ENCODE measurements around the gene DPH1. TPM values are rescaled to one million over a fixed set of nuclear protein-coding genes. Genes with fewer than 3 reads are reported as not detected.

DPH1 gene
- total RNA-seq, 5 donors from 2014 or later (not counting 1 experiment from before 2014, with no cell fraction given), result 84.6 to 116 (median 94.2) TPM

- Mint-ChIP-seq H3K9me3 (no peaks in the 10 kb centered on the region), H3K27me3 (peaks cover 1 to 8% of the 10 kb centered on the region in 2 donors), H3K4me1 (peaks cover 8 to 25% (median 20%) of the 10 kb centered on the region in 3 donors), H3K4me3 (no peak overlapping the region), H3K27ac (peak overlapping the region; percentile 16 to 31), H3K36me3 (peaks cover 81% of the 10 kb centered on the region)
- peak; percentile 33 to 58 (median 46) for ATAC-seq (replicated peaks in 1 of 4)
- Histone ChIP-seq H3K9me3 (no peaks in the 10 kb centered on the region), H3K27me3 (replicated peaks in 1 of 2; ENCODE audit: control insufficient read depth in 2 of 2, extremely low read depth in 1 of 2, insufficient read depth in 2 of 2, low read length in 1 of 2) (peaks cover 0 to 31% of the 10 kb centered on the region in 2 experiments), H3K4me1 (ENCODE audit: control insufficient read depth in 1 of 2, extremely low read depth in 1 of 2, insufficient read depth in 2 of 2, low read length in 2 of 2) (peaks cover 0 to 42% of the 10 kb centered on the region in 2 experiments), H3K36me3 (ENCODE audit: control insufficient read depth in 2 of 2, extremely low read depth in 1 of 2, insufficient read depth in 1 of 2, low read length in 1 of 2) (peaks cover 18 to 58% of the 10 kb centered on the region in 2 donors), H3K27ac (ENCODE audit: low read length) (peak overlapping the region; percentile 19), H3K4me3 (ENCODE audit: control insufficient read depth in 1 of 2, extremely low read depth in 1 of 2, low read length in 1 of 2) (no peak overlapping the region)
- POLR2A ChIA-PET, result no interaction called here
- WGBS (ENCODE audit: insufficient coverage), result 96% methylated on average over 17 of the region's 24 CpGs
- CTCF ChIA-PET, result no interaction called here
- peak in 14 of 35 experiments; percentile 36 to 58 (median 43) for DNase-seq
These were observed 35.2 kb downstream of the DPH1 start for GRCh38 chr17:2064980-2065785.

- Histone ChIP-seq H3K27me3 (replicated peaks in 1 of 2; ENCODE audit: control insufficient read depth in 2 of 2, extremely low read depth in 1 of 2, insufficient read depth in 2 of 2, low read length in 1 of 2) (peaks cover 0 to 23% of the 10 kb centered on the region in 2 experiments), H3K4me3 (ENCODE audit: control insufficient read depth in 1 of 2, extremely low read depth in 1 of 2, low read length in 1 of 2) (no peak overlapping the region), H3K36me3 (ENCODE audit: control insufficient read depth in 2 of 2, extremely low read depth in 1 of 2, insufficient read depth in 1 of 2, low read length in 1 of 2) (peaks cover 20 to 56% of the 10 kb centered on the region in 2 donors), H3K4me1 (ENCODE audit: control insufficient read depth in 1 of 2, extremely low read depth in 1 of 2, insufficient read depth in 2 of 2, low read length in 2 of 2) (peaks cover 0 to 50% of the 10 kb centered on the region in 2 experiments), H3K27ac (ENCODE audit: low read length) (no peak overlapping the region), H3K9me3 (no peaks in the 10 kb centered on the region)
- POLR2A ChIA-PET, result no interaction called here
- H3K36me3 Mint-ChIP-seq, result peaks cover 77% of the 10 kb centered on the region
- CTCF ChIA-PET, result no interaction called here
- H3K27ac Mint-ChIP-seq, result no peak overlapping the region
- peaks cover 0 to 7% of the 10 kb centered on the region in 2 donors for H3K27me3 Mint-ChIP-seq
- DNase-seq (no peak), ATAC-seq (replicated peaks in 1 of 4) (no peak)
- 100% methylated on average over 1 of the region's 10 CpGs for WGBS (ENCODE audit: insufficient coverage)
- H3K9me3 Mint-ChIP-seq, result no peaks in the 10 kb centered on the region
- no peak overlapping the region for H3K4me3 Mint-ChIP-seq
- peaks cover 8 to 30% (median 26%) of the 10 kb centered on the region in 3 donors for H3K4me1 Mint-ChIP-seq
These were observed 36.0 kb downstream of the DPH1 start for GRCh38 chr17:2065949-2066400.

- Mint-ChIP-seq H3K36me3 (peaks cover 78% of the 10 kb centered on the region), H3K27ac (no peak overlapping the region), H3K4me1 (peaks cover 8 to 33% (median 31%) of the 10 kb centered on the region in 3 donors), H3K9me3 (no peaks in the 10 kb centered on the region), H3K27me3 (peaks cover 0 to 4% of the 10 kb centered on the region in 2 donors), H3K4me3 (no peak overlapping the region)
- DNase-seq (no peak), ATAC-seq (replicated peaks in 1 of 4) (no peak)
- no peak overlapping the region for H3K27ac ChIP-seq (ENCODE audit: low read length)
- CTCF ChIA-PET, result interaction anchor here in 1 of 2 donors (1.2 kb wide), 1 partner anchor 8 kb away, joined by 3 read pairs; no protein-coding TSS in a partner anchor
- H3K4me3 ChIP-seq (ENCODE audit: control insufficient read depth in 1 of 2, extremely low read depth in 1 of 2, low read length in 1 of 2), result no peak overlapping the region
- peaks cover 0 to 54% of the 10 kb centered on the region in 2 experiments for H3K4me1 ChIP-seq (ENCODE audit: control insufficient read depth in 1 of 2, extremely low read depth in 1 of 2, insufficient read depth in 2 of 2, low read length in 2 of 2)
- 92% methylated on average over 12 of the region's 14 CpGs for WGBS (ENCODE audit: insufficient coverage)
- H3K27me3 ChIP-seq (replicated peaks in 1 of 2; ENCODE audit: control insufficient read depth in 2 of 2, extremely low read depth in 1 of 2, insufficient read depth in 2 of 2, low read length in 1 of 2), result peaks cover 0 to 20% of the 10 kb centered on the region in 2 experiments
- POLR2A ChIA-PET, result no interaction called here
- H3K36me3 ChIP-seq (ENCODE audit: control insufficient read depth in 2 of 2, extremely low read depth in 1 of 2, insufficient read depth in 1 of 2, low read length in 1 of 2), result peaks cover 26 to 58% of the 10 kb centered on the region in 2 donors
- H3K9me3 ChIP-seq, result no peaks in the 10 kb centered on the region
These were observed 37.2 kb downstream of the DPH1 start for GRCh38 chr17:2067048-2067561.

GRCh38 chr17:2067608-2068024 is 37.7 kb downstream of the DPH1 start:
- H3K9me3 Mint-ChIP-seq, result no peaks in the 10 kb centered on the region
- peaks cover 0 to 2% of the 10 kb centered on the region in 2 donors for H3K27me3 Mint-ChIP-seq
- ATAC-seq (replicated peaks in 1 of 4) (no peak), DNase-seq (no peak)
- H3K27ac Mint-ChIP-seq, result peak overlapping the region in 1 of 2 donors; percentile 68
- peaks cover 78% of the 10 kb centered on the region for H3K36me3 Mint-ChIP-seq
- Histone ChIP-seq H3K4me1 (ENCODE audit: control insufficient read depth in 1 of 2, extremely low read depth in 1 of 2, insufficient read depth in 2 of 2, low read length in 2 of 2) (peaks cover 0 to 54% of the 10 kb centered on the region in 2 experiments), H3K9me3 (no peaks in the 10 kb centered on the region), H3K27me3 (replicated peaks in 1 of 2; ENCODE audit: control insufficient read depth in 2 of 2, extremely low read depth in 1 of 2, insufficient read depth in 2 of 2, low read length in 1 of 2) (peaks cover 0 to 20% of the 10 kb centered on the region in 2 experiments), H3K27ac (ENCODE audit: low read length) (no peak overlapping the region), H3K4me3 (ENCODE audit: control insufficient read depth in 1 of 2, extremely low read depth in 1 of 2, low read length in 1 of 2) (no peak overlapping the region), H3K36me3 (ENCODE audit: control insufficient read depth in 2 of 2, extremely low read depth in 1 of 2, insufficient read depth in 1 of 2, low read length in 1 of 2) (peaks cover 29 to 62% of the 10 kb centered on the region in 2 donors)
- 50% methylated on average over 2 of the region's 5 CpGs for WGBS (ENCODE audit: insufficient coverage)
- ChIA-PET CTCF (interaction anchor here in 1 of 2 donors (1.2 kb wide), 1 partner anchor 9 kb away, joined by 3 read pairs; no protein-coding TSS in a partner anchor), POLR2A (no interaction called here)
- H3K4me3 Mint-ChIP-seq, result no peak overlapping the region
- peaks cover 8 to 33% (median 31%) of the 10 kb centered on the region in 3 donors for H3K4me1 Mint-ChIP-seq

- Mint-ChIP-seq H3K27me3 (peaks cover 0 to 2% of the 10 kb centered on the region in 2 donors), H3K4me3 (no peak overlapping the region), H3K4me1 (peaks cover 8 to 33% (median 31%) of the 10 kb centered on the region in 3 donors), H3K36me3 (peaks cover 80% of the 10 kb centered on the region), H3K9me3 (no peaks in the 10 kb centered on the region), H3K27ac (peak overlapping the region in 1 of 2 donors; percentile 68)
- ChIA-PET POLR2A (no interaction called here), CTCF (no interaction called here)
- Histone ChIP-seq H3K9me3 (no peaks in the 10 kb centered on the region), H3K27me3 (replicated peaks in 1 of 2; ENCODE audit: control insufficient read depth in 2 of 2, extremely low read depth in 1 of 2, insufficient read depth in 2 of 2, low read length in 1 of 2) (peaks cover 0 to 17% of the 10 kb centered on the region in 2 experiments), H3K4me3 (ENCODE audit: control insufficient read depth in 1 of 2, extremely low read depth in 1 of 2, low read length in 1 of 2) (no peak overlapping the region), H3K4me1 (ENCODE audit: control insufficient read depth in 1 of 2, extremely low read depth in 1 of 2, insufficient read depth in 2 of 2, low read length in 2 of 2) (peaks cover 0 to 54% of the 10 kb centered on the region in 2 experiments), H3K36me3 (ENCODE audit: control insufficient read depth in 2 of 2, extremely low read depth in 1 of 2, insufficient read depth in 1 of 2, low read length in 1 of 2) (peaks cover 30 to 59% of the 10 kb centered on the region in 2 donors), H3K27ac (ENCODE audit: low read length) (no peak overlapping the region)
- DNase-seq (no peak), ATAC-seq (replicated peaks in 1 of 4) (no peak)
- WGBS (ENCODE audit: insufficient coverage), result 79% methylated on average over 5 of the region's 6 CpGs
These were observed 38.1 kb downstream of the DPH1 start for GRCh38 chr17:2068031-2068518.

GRCh38 chr17:2068519-2069051 is 38.6 kb downstream of the DPH1 start:
- H3K27ac ChIP-seq (ENCODE audit: low read length), result no peak overlapping the region
- Mint-ChIP-seq H3K4me3 (no peak overlapping the region), H3K27me3 (peaks cover 0 to 2% of the 10 kb centered on the region in 2 donors), H3K36me3 (peaks cover 75% of the 10 kb centered on the region), H3K4me1 (peaks cover 8 to 33% (median 31%) of the 10 kb centered on the region in 3 donors), H3K9me3 (no peaks in the 10 kb centered on the region), H3K27ac (peak overlapping the region in 1 of 2 donors; percentile 39)
- peaks cover 0 to 54% of the 10 kb centered on the region in 2 experiments for H3K4me1 ChIP-seq (ENCODE audit: control insufficient read depth in 1 of 2, extremely low read depth in 1 of 2, insufficient read depth in 2 of 2, low read length in 2 of 2)
- DNase-seq, result no peak
- CTCF ChIA-PET, result no interaction called here
- 64% methylated on average over 15 of the region's 15 CpGs for WGBS (ENCODE audit: insufficient coverage)
- H3K36me3 ChIP-seq (ENCODE audit: control insufficient read depth in 2 of 2, extremely low read depth in 1 of 2, insufficient read depth in 1 of 2, low read length in 1 of 2), result peaks cover 30 to 58% of the 10 kb centered on the region in 2 donors
- peak in 2 of 4 experiments; percentile 19 to 36 for ATAC-seq (replicated peaks in 1 of 4)
- POLR2A ChIA-PET, result no interaction called here
- peaks cover 0 to 14% of the 10 kb centered on the region in 2 experiments for H3K27me3 ChIP-seq (replicated peaks in 1 of 2; ENCODE audit: control insufficient read depth in 2 of 2, extremely low read depth in 1 of 2, insufficient read depth in 2 of 2, low read length in 1 of 2)
- H3K9me3 ChIP-seq, result no peaks in the 10 kb centered on the region
- H3K4me3 ChIP-seq (ENCODE audit: control insufficient read depth in 1 of 2, extremely low read depth in 1 of 2, low read length in 1 of 2), result no peak overlapping the region
